HG02610 (cell line): ENCODE measurements around the gene HNRNPUL1.

Source experiments
- ATAC-seq: cut with Tn5 transposase; IDR thresholded peaks from one replicate; pipeline ENCODE4 v1.9.1; 2021; ENCODE audit warnings: mild to moderate bottlenecking, moderate library complexity; ENCODE audit not compliant: unreplicated experiment

The HNRNPUL1 gene

DNA sequence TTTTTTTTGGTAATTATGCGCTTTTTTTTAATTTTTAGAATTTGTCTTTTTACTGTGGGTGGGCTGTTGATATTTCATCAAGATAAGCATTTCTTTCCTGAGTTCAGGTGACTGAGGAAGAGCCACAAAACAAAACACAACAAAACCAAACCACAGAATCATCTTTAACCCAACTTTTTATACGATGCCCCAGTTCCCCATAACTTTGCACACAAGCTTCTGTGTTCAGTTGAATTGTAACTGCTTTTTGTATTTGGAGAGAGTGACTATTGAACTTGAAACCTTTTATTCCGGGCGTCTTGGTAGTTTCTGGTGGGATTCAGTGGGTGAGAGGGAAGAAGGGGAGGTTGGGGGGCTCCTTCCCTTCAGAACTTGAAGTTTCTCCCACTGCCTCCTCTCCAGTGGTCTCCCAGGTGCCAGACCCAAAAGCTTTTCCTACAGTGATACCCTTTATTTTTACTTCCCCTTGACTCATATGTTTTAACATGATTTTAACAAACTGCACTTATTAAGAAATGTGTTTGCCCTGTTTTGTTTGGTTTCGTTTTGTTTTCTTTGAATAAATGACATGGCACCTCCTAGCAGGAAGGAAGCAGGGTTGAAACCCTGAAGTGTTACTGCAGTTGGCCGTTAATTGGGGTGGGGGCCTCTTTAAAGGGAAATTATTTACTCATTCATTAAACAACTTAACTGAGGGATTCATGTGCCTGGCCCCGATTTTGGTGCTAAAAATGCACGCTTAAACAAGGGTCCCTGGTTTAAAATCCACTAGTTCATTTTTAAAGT is 43.1 kb downstream of the HNRNPUL1 start:
- ATAC-seq = no peak

DNA sequence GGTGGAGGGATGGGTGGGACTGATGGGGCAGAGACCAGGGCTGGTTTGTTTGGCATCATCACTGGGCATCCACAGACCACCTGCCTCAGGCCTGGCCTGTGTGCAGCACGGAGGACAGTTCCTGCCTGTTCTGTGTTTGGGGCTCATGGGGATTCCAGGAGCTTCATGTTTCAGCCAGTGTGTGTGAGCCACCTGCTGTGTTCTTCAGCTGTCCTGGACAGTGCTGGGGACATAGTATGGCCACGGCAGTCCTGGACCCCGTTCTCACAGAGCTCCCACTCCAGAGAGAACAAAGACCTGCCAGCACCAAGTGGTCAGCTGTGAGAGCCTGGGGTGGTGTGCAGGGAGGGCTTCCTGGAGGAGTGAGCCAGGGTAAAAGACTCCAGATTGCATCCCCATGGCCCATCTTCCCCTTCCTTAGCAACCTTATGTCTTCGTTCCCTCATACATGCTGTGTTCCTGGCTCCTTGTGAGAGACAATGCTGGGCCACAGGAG is 43.8 kb downstream of the HNRNPUL1 start:
- ATAC-seq = no peak

DNA sequence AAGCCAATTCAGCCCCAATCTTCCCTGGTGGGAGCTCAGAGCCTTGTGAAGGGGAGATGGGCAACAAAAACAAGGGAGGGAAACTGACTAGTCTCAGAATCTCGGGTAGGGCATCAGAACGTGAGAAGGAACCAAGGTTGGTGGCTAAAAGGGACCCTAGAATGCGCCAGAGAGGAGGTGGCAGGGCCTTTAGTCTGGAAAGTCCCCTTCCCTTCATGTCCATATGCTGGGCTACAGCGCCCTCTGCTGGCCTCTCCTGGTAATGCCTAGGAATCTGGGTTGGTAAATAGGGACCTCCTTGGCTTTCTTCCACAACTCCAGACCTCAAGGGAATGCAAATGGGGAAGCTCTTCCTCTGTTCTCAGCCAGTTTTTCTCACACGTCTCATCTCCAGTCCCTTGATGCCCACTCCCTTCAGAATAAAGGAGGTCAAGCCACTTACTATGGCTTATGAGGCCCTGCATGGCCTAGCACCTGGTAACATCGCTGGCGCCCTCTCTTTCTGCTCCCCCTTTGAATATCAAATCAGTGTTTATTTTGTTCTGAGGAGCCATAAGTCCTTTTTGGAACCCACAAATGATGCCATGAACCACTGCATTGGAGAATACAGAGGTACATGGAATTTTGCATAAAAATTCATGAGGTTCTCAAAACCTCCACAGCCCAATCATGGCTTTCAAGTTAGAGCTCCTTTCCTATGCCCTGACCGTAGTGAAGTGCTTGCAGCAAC is 44.4 kb downstream of the HNRNPUL1 start:
- no peak for ATAC-seq

DNA sequence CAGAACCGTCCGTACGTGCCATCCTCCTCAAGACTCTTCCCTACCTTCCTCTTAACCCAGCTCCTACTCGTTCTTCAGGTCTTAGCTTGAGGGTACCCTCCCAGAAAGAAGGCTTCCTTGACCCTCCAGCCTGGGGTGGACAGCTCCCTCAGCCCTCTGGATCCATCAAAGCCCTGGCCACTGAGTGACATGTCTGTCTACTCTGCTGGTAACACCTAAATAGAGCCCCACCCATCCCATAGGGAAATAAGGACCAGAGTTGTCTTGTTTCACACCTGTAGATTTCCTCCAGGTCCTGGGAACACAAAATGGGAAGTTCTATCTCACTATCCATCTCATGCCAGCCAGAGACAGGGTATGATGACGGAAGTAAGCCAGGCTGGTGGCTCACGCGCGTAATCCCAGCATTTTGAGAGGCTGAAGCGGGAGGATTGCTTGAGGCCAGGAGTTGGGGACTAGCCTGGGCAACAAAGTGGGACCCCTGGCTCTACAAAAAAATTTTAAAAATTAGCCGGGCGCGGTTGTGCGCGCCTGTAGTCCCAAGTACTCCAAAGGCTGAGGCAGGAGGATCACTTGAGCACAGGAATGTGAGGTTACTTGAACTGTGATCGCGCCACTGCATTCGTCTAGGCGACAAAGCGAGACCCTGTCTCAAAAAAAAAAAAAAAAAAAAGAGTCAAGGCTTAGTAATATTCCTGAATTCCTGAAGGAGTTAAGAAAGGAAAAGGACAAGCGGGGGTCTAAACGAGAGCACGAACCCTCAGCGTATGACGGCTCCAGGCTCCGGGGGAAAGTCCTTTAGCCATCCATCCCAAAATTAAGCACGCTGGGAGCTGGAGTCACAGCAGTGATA is 45.2 kb downstream of the HNRNPUL1 start:
- ATAC-seq = no peak

- peak; percentile 63 for ATAC-seq
Measured at GRCh38 chr19:41310033-41310831, 46.1 kb downstream of the HNRNPUL1 start, which contains the start of gene CCDC97. CCDC97 (plus strand) TSS chr19:41310172; CDS start chr19:41310311, 139 bp downstream.

- ATAC-seq = no peak
Measured at GRCh38 chr19:41311072-41311471, 46.9 kb downstream of the HNRNPUL1 start.

DNA sequence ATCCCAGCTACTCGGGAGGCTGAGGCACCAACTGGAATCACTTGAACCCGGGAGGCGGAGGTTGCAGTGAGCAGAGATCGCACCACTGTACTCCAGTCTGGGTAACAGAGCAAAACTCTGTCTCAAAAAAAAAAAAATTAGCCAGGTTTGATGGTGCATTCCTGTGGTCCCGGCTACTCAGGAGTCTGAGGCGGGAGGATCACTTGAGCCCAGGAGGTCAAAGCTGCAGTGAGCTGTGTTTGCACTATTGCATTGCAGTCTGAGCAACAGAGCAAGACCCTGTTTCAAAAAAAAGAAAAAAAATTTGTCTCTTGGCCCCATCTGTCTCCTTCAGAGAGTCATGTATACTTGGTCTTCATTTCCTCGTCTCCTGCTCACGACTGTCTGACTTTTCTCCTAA is 47.4 kb downstream of the HNRNPUL1 start:
- ATAC-seq = no peak

DNA sequence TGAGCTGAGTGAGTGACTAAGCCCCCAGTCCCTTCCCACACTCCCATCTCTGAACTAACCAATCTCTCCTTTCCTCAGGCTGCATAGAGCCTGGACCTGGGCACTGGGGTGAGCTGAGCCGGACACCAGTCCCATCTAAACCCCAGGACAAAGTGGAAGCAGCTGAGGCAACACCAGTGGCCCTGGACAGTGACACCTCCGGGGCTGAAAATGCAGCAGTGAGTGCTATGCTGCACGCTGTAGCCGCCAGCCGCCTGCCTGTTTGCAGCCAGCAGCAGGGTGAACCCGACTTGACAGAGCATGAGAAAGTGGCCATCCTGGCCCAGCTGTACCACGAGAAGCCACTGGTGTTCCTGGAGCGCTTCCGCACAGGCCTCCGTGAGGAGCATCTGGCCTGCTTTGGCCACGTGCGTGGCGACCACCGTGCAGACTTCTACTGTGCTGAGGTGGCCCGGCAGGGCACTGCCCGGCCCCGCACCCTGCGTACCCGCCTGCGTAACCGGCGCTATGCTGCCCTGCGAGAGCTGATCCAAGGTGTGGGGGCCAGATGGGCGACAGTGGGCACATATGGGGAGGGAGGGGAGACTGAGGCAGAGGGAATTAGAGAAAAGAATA is 52.2 kb downstream of the HNRNPUL1 start:
- ATAC-seq = no peak

DNA sequence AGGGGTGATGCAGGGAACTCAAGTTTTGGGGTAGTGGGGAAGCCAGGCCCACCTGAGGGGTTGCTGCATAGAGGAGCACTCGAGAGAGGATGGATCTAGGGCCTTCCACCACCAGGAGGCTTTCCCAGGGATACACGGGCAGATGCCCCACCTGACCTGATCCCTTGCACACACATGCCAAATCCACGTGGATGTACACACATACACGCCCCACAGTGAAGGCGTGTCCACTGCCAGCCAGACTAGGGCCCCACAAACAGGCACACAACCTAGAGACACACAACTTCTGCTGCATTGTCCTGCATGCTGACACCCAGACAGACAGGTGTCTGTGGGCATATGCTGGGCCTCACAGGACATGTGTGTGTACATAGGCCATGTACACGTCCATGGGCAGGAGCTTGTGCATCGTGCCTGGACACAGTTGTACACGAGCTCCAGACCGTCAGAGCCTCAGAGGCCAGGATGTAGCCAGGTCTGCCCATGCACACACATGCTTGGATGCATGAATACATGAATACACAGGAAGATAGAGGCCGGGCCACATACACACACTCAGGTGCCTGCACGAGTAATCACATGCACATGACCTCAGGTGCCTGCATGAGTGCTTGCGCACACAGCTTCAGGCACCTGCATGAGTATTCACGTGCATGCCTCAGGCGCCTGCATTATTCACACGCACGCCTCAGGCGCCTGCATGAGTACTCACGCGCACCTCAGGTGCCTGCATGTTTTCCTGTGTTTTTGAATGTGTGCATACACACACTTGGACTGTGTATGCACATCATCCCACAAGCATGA is 54.7 kb downstream of the HNRNPUL1 start:
- no peak for ATAC-seq

DNA sequence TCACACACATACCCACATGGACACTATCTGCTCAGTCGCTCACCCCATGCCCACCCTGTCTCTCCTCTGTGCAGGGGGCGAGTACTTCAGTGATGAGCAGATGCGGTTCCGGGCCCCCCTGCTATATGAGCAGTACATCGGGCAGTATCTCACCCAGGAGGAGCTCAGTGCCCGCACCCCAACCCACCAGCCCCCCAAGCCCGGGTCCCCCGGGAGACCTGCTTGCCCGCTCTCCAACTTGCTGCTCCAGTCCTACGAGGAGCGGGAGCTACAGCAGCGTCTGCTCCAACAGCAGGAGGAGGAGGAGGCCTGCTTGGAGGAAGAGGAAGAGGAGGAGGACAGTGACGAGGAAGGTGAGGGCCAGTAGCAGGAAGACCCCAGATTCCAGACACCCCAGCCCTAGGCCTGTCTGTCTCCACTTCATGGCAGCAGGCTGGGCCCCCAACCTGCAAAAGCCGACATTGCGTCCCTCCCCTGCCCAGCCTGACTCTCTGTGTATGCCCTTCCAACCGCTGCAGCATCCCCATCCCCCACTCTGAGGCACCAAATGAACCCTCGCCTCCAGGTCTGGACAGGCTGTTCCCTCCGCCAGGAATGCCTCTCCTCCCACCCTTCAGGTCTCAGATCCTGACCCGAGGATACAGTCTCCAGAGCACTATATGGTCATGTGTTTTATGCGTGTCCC is 55.5 kb downstream of the HNRNPUL1 start:
- no peak for ATAC-seq

- ATAC-seq = no peak
Measured at GRCh38 chr19:41320185-41320518, 56.0 kb downstream of the HNRNPUL1 start.

- no peak for ATAC-seq
Measured at GRCh38 chr19:41320568-41320967, 56.4 kb downstream of the HNRNPUL1 start.

DNA sequence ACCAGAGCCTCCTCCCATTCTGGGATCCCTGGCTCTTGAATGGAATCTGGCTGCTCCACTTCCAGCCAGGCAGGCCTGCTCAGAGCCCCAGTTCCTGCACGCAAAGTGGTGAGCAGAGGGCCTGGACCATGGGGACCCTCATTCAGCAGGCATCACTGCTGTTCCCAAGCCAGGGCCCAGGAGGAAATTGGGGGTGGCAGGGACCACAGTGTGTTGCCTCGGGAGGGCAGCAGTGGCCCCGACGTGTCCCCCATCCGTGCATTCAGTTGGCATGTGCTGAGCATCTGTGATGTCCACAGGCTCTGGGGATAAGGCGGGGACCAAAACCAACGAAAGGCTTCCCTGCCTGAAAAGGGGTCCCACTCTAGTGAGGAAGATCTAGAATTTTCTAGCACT is 57.0 kb downstream of the HNRNPUL1 start:
- no peak for ATAC-seq

DNA sequence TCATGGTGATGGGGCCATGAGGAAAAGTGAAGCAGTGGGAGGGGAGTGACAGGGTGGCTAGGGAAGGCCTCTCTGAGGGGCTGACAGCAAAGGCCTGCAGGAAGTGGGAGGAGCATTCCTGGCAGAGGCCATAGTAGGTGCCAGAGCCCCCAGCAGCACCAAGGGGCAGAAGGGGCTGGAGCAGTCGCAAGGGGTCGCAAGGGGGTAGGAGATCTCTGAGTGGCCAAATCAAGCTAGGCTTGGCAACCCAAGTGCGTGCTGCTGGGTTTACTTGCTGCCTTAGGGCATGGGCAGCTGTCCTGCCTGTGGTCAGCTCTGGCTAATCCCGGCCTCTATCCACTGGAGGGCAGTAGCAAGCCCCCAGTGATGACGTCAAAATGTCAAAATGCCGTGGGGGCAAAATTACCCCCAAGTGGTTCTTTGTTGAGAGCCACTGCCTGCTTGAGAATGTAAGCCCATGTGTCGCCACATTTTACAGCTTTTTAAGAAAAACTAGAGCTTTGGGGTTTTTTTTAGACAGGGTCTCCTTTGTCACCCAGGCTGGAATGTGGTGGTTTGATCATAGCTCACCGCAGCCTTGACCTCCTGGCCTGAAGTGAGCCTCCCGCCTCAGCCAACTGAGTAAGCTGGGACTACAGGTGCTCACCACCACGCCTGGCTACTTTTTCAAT is 57.6 kb downstream of the HNRNPUL1 start:
- ATAC-seq = no peak

DNA sequence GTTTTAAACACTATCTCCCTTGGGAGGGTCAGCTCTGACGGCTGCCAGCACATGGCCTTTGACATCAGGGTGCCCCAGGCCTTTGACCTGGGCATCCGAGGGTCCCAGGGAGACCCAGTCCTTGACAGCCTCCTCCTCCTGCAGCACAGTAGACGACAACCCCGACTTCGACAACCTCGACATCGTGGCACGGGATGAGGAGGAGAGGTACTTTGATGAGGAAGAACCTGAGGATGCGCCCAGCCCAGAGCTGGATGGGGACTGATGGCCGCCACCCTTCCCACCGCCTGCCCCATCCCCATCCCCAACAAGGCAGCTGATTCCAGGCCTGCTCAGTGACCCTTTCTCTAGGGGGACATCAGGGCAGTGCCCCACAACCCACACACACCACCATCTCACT is 58.3 kb downstream of the HNRNPUL1 start:
- no peak for ATAC-seq

GRCh38 chr19:41323023-41323422 is 58.9 kb downstream of the HNRNPUL1 start:
- no peak for ATAC-seq

DNA sequence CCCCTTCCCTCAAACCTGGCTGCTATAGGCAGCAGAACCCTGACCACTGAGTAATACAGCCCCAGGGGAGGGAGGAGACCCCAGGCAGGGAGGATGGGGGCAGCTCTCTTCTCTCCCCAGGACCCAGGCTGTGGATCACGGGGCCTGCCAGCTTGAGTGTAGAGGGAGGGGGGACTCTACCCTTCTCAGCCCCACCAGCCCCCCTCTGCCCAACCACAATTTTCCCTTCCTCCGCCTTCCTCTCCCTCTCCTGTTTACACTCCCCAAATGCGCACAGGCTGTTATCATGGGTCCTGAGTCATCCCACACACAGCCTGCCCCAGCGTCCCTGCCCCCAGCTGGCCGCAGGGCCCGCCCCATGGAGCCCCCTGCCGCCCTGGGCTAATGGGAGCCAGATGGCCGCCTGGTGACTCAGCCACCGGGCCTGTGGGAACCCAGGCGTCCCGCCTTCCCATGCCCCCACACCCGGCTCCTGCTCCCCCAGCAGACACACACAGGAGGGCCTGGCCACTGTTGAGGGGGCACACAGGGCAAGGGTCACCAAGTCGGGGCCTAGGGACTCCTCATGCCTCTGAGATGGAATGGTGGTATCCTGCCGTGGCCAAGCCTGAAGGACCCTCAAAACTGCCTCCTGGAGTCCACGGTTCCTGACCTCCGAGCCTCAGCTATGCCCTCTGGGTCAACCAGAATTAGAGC is 59.4 kb downstream of the HNRNPUL1 start:
- ATAC-seq = no peak
